PC-3 (cell line): ENCODE results near the gene MRPL20. TPM values are rescaled to one million over a fixed set of nuclear protein-coding genes. Genes with fewer than 3 reads are reported as not detected.

Experiments used
- ATAC-seq: fragments of 200-7000 bp; cut with Tn5 transposase; 2 replicates; pipeline ENCODE4 v1.9.1; 2020; ENCODE audit warnings: mild to moderate bottlenecking, moderate library complexity
- BruUV-seq: library from RNA; stranded (reverse); fragments of 400-500 nt; replicated peaks from 2 replicates; lab custom pipeline; 2021; lab: Mats Ljungman, UMichigan
- CTCF ChIA-PET: fragments of 300-600 bp; sonication (Branson Sonifier 250); formaldehyde crosslinking; loops from one replicate; lab custom pipeline; 2022; ENCODE audit warnings: antibody characterized with exemption; lab: Charles Lee
- POLR2A ChIA-PET: fragments of 300-600 bp; sonication (Branson Sonifier 250); formaldehyde crosslinking; loops from one replicate; lab custom pipeline; 2022; ENCODE audit warnings: antibody characterized with exemption; ENCODE audit not compliant: unreplicated experiment; lab: Charles Lee
- DNase-seq: peaks from one replicate; pipeline ENCODE4 v3.0.0-alpha.2; 2015
- H2AFZ ChIP-seq: fragments of 300-600 bp; sonication (generic); 2 replicates; pipeline ENCODE4 v1.6.0; 2016; ENCODE audit warnings: antibody characterized with exemption, low read length
- H3F3A ChIP-seq: fragments of 300-600 bp; sonication (generic); one replicate; pipeline ENCODE4 v1.6.0; 2017; ENCODE audit warnings: antibody characterized with exemption, low read length, control low read depth, mild to moderate bottlenecking; ENCODE audit not compliant: unreplicated experiment
- H3K27ac ChIP-seq: fragments of 300-600 bp; sonication (generic); 2 replicates; pipeline ENCODE4 v1.5.1; 2016; ENCODE audit warnings: mild to moderate bottlenecking, low read length
- H3K27me3 ChIP-seq: fragments of 300-600 bp; sonication (generic); 2 replicates; pipeline ENCODE4 v1.6.1; 2016; ENCODE audit warnings: low read length, mixed read lengths
- H3K36me3 ChIP-seq: fragments of 300-600 bp; sonication (generic); 2 replicates; pipeline ENCODE4 v1.6.1; 2016; ENCODE audit warnings: low read depth, mixed run types, low read length, mixed read lengths
- H3K4me1 ChIP-seq: fragments of 300-600 bp; sonication (generic); 2 replicates; pipeline ENCODE4 v1.5.1; 2016; ENCODE audit warnings: low read length; ENCODE audit not compliant: insufficient read depth
- H3K4me2 ChIP-seq: fragments of 300-600 bp; sonication (generic); 2 replicates; pipeline ENCODE4 v1.6.0; 2016; ENCODE audit warnings: low read length
- H3K4me3 ChIP-seq: fragments of 300-600 bp; sonication (generic); 2 replicates; pipeline ENCODE4 v1.5.1; 2016; ENCODE audit warnings: mild to moderate bottlenecking, low read length, mixed read lengths
- H3K79me2 ChIP-seq: fragments of 300-600 bp; sonication (generic); 2 replicates; pipeline ENCODE4 v1.6.1; 2017; ENCODE audit warnings: low read length, mixed read lengths
- H3K9ac ChIP-seq: fragments of 300-600 bp; sonication (generic); 2 replicates; pipeline ENCODE4 v1.6.0; 2016; ENCODE audit warnings: mild to moderate bottlenecking, low read length
- H3K9me2 ChIP-seq: fragments of 300-600 bp; sonication (generic); replicated peaks from 2 replicates; pipeline ENCODE4 v1.6.1; 2016; ENCODE audit warnings: mixed run types, low read length, mixed read lengths
- H3K9me3 ChIP-seq: fragments of 300-600 bp; sonication (generic); 2 replicates; pipeline ENCODE4 v1.6.1; 2016; ENCODE audit warnings: low read length, mixed read lengths
- H4K20me1 ChIP-seq: fragments of 300-600 bp; sonication (generic); 2 replicates; pipeline ENCODE4 v1.6.1; 2016; ENCODE audit warnings: low read length, mixed read lengths
- EZH2 ChIP-seq: fragments of 300-600 bp; sonication (generic); IDR thresholded peaks from one replicate; pipeline ENCODE4 v1.6.1; 2017; ENCODE audit warnings: antibody characterized with exemption, mild to moderate bottlenecking, low read length; ENCODE audit not compliant: unreplicated experiment
- EZH2phosphoT487 ChIP-seq: fragments of 300-600 bp; sonication (generic); IDR thresholded peaks from 2 replicates; pipeline ENCODE4 v1.6.1; 2018; ENCODE audit warnings: mild to moderate bottlenecking, antibody characterized with exemption, low read length, borderline replicate concordance
- intact Hi-C: fragments of 100-400 bp; cut with micrococcal nuclease; formaldehyde crosslinking; loops from 2 replicates; pipeline ENCODE4 v1.9.0; 2023
- total RNA-seq: library from RNA; depleted of rRNA; stranded (reverse); fragments of >200 nt; gene quantifications from 2 replicates; pipeline ENCODE4 v1.2.3, GENCODE V29; 2014
- TF ChIP-seq, protein P1 (sequence below): fragments of 300-600 bp; sonication (generic); conservative IDR thresholded peaks from 2 replicates; pipeline ENCODE4 v1.5.1; 2017; ENCODE audit warnings: antibody characterized with exemption, low read depth, mild to moderate bottlenecking, low read length

The MRPL20 gene
- total RNA-seq, 1 experiment from 2014 or later: 506 TPM

DNA sequence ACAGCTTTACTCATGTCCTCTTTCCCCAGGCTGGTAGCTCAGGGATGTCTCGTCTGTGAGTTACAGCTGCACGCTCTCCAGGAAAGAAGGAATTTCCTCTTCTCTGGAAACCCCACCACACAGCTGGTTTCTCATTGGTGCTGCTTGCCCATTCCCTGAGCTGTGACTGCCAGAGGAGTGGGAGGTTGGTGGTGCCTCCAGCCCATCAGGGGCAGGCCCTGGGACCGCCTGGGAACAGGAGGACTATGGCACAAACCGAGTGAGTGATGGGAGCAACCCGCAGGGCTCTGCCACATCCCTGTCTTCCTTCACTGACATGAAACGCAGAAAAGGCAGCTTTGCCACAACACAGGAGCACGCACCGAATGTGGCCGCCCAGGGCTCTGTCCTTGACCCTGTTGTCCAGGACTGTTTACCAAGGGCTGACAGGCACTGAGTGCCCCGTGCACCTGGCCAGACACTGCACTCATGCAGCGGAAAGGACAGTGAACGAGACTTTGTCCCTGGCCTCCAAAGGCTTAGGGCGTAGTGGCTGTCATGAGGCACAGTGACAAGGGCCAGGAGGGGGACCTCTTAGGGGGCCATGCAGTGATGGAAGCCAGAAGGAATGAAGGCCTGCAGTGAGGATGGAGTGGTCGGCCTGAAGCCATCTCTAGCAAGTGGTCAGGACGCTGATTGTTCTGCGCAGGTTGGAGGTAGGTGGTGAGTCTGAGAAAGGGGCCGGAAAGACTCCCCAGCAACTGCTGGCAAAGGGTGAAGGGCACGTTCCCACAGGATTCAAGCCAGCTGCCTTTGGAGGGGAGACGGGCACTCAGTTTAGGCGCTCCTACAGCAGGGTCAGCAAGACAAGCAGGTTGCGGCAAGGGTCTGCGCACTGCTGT, 6.3 kb downstream of the MRPL20 start:
- Histone ChIP-seq H3F3A (peaks cover 3% of the 10 kb centered on the region), H3K4me1 (peaks cover 35% of the 10 kb centered on the region), H3K9me3 (no peaks in the 10 kb centered on the region), H3K4me2 (peak overlapping the region; percentile 92), H3K79me2 (peaks cover 78% of the 10 kb centered on the region), H3K4me3 (peak overlapping the region; percentile 94), H3K9me2 (no peaks in the 10 kb centered on the region), H2AFZ (no peak overlapping the region), H3K9ac (peak overlapping the region; percentile 98; the same call in 1 of the 2 replicates), H3K27ac (peak overlapping the region; percentile 52; the same call in 1 of the 2 replicates), H4K20me1 (no peaks in the 10 kb centered on the region), H3K27me3 (no peaks in the 10 kb centered on the region), H3K36me3 (peaks cover 45% of the 10 kb centered on the region)
- CTCF ChIA-PET: interaction anchor here (0.5 to 1.3 kb wide), 2 partner anchors 104 to 105 kb away, joined by 4 to 5 read pairs; no protein-coding TSS in a partner anchor
- DNase-seq (no peak), ATAC-seq (no peak)
- intact Hi-C loops: no loop called here
- POLR2A ChIA-PET: interaction anchor here (0.6 kb wide), 2 partner anchors 125 to 380 kb away, joined by 10 to 14 read pairs; no protein-coding TSS in a partner anchor
- TF ChIP-seq EZH2 (no peak), EZH2phosphoT487 (no peak)
- TF ChIP-seq, protein P1, sequence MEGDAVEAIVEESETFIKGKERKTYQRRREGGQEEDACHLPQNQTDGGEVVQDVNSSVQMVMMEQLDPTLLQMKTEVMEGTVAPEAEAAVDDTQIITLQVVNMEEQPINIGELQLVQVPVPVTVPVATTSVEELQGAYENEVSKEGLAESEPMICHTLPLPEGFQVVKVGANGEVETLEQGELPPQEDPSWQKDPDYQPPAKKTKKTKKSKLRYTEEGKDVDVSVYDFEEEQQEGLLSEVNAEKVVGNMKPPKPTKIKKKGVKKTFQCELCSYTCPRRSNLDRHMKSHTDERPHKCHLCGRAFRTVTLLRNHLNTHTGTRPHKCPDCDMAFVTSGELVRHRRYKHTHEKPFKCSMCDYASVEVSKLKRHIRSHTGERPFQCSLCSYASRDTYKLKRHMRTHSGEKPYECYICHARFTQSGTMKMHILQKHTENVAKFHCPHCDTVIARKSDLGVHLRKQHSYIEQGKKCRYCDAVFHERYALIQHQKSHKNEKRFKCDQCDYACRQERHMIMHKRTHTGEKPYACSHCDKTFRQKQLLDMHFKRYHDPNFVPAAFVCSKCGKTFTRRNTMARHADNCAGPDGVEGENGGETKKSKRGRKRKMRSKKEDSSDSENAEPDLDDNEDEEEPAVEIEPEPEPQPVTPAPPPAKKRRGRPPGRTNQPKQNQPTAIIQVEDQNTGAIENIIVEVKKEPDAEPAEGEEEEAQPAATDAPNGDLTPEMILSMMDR: no peak
- BruUV-seq: no TSS peak

DNA sequence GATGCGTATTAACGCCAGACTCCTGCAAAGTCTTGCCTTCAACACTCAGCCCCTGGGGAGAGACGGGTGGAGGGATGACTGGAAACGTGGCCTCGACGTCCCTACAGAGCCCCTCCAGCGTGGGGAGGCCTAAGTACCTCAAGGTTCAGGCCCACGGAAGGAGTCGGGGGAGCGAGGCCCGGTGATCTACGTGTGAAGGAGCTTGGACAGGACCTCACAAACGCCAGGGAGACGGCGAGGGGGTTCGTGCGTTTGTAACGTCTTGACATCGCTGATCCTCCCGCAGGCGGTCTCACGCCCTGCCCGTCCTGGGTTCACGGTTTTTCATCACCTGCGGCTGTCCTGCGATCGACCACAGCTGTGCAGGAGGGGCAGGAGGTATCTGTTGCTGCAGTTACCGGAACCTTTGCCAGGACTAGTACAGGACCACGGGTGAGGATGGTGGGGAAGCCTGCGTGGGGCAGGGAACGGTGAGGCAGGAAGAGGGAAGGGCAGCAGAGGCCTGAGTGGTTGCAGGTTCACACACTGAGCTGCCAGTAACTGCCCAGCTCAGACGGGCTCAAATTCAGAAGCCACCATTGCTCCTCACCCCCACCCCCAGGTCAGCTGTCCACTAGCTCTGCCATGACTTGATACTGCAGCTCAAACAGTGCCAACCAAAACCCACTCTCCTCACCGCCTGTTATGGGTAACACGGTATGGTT, 7.1 kb downstream of the MRPL20 start:
- H3K4me1 ChIP-seq: peaks cover 29% of the 10 kb centered on the region
- H3K36me3 ChIP-seq: peaks cover 44% of the 10 kb centered on the region
- 0 out of 2 replicates have a peak, but pooled peaks cover 6% of the 10 kb centered on the region for H4K20me1 ChIP-seq
- H3K4me2 ChIP-seq: peak overlapping the region; percentile 92
- ChIA-PET POLR2A (interaction anchor here (0.6 kb wide), 2 partner anchors 126 to 380 kb away, joined by 10 to 14 read pairs; no protein-coding TSS in a partner anchor), CTCF (interaction anchor here (1.3 kb wide), 1 partner anchor 105 kb away, joined by 5 read pairs; no protein-coding TSS in a partner anchor)
- H3F3A ChIP-seq: no peaks in the 10 kb centered on the region
- DNase-seq (peak; percentile 39), ATAC-seq (peak; percentile 6)
- intact Hi-C loops: loop anchor here (2.0 kb wide), 2 partner anchors 23 to 105 kb away; no protein-coding TSS in a partner anchor
- peak overlapping the region; percentile 65 for H2AFZ ChIP-seq
- H3K79me2 ChIP-seq: peaks cover 78% of the 10 kb centered on the region
- TSS peak; percentile 67 for BruUV-seq
- peak overlapping the region; percentile 52 for H3K27ac ChIP-seq
- no peaks in the 10 kb centered on the region for H3K27me3 ChIP-seq
- TF ChIP-seq EZH2phosphoT487 (no peak), EZH2 (no peak)
- TF ChIP-seq, protein P1: no peak
- peak overlapping the region; percentile 98 for H3K9ac ChIP-seq
- no peaks in the 10 kb centered on the region for H3K9me2 ChIP-seq
- H3K4me3 ChIP-seq: peak overlapping the region; percentile 94
- no peaks in the 10 kb centered on the region for H3K9me3 ChIP-seq
